K562 (cell line): Measurements from ENCODE around the gene TMED8. TPM values are rescaled to one million over a fixed set of nuclear protein-coding genes. Genes with fewer than 3 reads are reported as not detected.

ENCODE experiments used
- polyA plus RNA-seq, 8 experiments: library from polyadenylated mRNA; depleted of rRNA in 4 of 8; stranded (reverse) in 5 of 8; unstranded in 3 of 8; fragments of >200 nt; fragmentation: Nextera tagmentation in 2 of 8; fragmentation: Illumina TruSeq in 1 of 8; extraction: Ambion mirVana in 2 of 8; extraction: Trizol in 1 of 8; gene quantifications; 2 replicates each; pipeline versions ENCODE4 v1.2.1 to v1.2.3, GENCODE V29; 2011 to 2014; ENCODE audit warnings: inconsistent platforms in 1 of 8, missing spikeins in 1 of 8
- total RNA-seq, 7 experiments: library from RNA; depleted of rRNA in 6 of 7; stranded (reverse); fragments of >200 nt in 6 of 7; fragmentation: Illumina TruSeq in 2 of 7; extraction: Trizol in 2 of 7; gene quantifications; 2 replicates each; pipeline versions ENCODE4 v1.2.1 to v1.2.3, GENCODE V29; 2011 to 2021; ENCODE audit warnings: low replicate concordance in 1 of 7
- TF ChIP-seq, protein P1 (sequence below), 2 experiments: fragments of 450-650 bp; IDR thresholded peaks; 2 replicates each; pipeline ENCODE4 v1.6.1; 2016; ENCODE audit warnings: mild to moderate bottlenecking in 2 of 2, borderline replicate concordance in 1 of 2, low read depth in 1 of 2, moderate library complexity in 1 of 2

The TMED8 gene
- total and polyA plus RNA-seq, 9 of the 15 experiments (the other 6 are each of a cell fraction or from before 2014, with no cell fraction given): 3.3 to 17.4 (median 12.0) TPM

GRCh38 chr14:77353469-77354141 lies 23.3 kb downstream of the TMED8 start (continued):
- TF ChIP-seq, protein P1, sequence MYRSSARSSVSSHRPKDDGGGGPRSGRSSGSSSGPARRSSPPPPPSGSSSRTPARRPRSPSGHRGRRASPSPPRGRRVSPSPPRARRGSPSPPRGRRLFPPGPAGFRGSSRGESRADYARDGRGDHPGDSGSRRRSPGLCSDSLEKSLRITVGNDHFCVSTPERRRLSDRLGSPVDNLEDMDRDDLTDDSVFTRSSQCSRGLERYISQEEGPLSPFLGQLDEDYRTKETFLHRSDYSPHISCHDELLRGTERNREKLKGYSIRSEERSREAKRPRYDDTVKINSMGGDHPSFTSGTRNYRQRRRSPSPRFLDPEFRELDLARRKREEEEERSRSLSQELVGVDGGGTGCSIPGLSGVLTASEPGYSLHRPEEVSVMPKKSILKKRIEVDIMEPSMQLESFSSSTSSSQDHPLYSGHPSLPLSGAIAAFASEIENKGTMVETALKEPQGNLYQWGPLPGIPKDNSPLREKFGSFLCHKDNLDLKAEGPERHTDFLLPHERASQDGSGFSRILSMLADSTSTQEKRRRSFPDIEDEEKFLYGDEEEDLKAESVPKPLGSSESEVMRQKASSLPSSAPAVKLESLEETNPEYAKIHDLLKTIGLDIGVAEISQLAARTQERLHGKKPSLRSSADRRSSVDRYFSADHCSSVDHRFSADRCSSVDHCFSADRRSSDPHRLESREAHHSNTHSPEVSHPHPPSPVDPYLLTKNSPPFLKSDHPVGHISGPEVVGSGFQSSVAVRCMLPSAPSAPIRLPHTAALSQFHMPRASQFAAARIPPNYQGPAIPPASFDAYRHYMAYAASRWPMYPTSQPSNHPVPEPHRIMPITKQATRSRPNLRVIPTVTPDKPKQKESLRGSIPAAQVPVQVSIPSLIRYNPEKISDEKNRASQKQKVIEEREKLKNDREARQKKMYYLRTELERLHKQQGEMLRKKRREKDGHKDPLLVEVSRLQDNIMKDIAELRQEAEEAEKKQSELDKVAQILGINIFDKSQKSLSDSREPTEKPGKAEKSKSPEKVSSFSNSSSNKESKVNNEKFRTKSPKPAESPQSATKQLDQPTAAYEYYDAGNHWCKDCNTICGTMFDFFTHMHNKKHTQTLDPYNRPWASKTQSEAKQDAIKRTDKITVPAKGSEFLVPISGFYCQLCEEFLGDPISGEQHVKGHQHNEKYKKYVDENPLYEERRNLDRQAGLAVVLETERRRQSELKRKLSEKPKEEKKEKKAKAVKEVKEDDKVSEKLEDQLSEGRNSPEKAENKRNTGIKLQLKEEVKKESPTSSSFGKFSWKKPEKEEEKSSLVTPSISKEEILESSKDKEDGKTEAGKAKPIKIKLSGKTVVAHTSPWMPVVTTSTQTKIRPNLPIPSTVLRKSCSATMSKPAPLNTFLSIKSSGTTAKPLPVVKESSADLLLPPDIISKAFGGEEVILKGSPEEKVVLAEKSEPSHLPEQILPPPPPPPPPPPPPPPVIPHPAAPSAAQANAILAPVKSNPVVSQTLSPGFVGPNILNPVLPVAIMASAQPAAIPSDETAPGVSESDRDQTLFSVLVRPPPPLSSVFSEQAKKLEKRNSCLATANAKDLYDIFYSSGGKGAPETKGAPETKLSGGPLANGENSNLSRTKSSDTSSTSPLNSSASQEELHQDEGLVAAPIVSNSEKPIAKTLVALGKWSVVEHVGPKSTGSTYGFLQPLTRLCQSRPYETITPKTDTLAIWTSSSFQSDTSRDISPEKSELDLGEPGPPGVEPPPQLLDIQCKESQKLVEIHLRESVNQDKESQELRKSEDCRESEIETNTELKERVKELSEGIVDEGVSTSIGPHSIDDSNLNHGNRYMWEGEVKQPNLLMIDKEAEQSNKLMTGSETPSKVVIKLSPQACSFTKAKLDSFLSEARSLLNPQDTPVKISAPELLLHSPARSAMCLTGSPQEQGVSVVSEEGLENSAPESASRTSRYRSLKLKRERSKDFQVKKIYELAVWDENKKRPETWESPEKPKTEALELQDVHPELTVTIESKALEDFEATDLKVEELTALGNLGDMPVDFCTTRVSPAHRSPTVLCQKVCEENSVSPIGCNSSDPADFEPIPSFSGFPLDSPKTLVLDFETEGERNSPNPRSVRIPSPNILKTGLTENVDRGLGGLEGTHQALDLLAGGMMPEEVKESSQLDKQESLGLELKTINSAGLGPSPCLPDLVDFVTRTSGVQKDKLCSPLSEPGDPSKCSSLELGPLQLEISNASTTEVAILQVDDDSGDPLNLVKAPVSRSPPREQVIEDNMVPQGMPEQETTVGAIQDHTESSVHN (IDR thresholded peaks at IDR 0.05; ENCODE audit: borderline replicate concordance in 1 of 2, low read depth in 1 of 2): no peak
